ENCODE measurements around the gene TBL1XR1. TPM values are rescaled to one million over a fixed set of nuclear protein-coding genes. Genes with fewer than 3 reads are reported as not detected.

TBL1XR1 gene
- total and polyA plus RNA-seq, 2 of the 4 experiments (the other 2 are of a cell fraction): 25.2 to 170 TPM

GRCh38 chr3:177209509-177209908 is 12.2 kb upstream of the TBL1XR1 start:
- Histone ChIP-seq H3K4me2 (ENCODE audit: low read depth, low read length) (no peak overlapping the region), H2BK20ac (ENCODE audit: low read depth, low read length) (no peak overlapping the region), H3K14ac (replicated peaks; ENCODE audit: low read depth, low read length) (no peak overlapping the region), H2AFZ (replicated peaks; ENCODE audit: low read length, poor library complexity) (no peak overlapping the region), H3K9me1 (ENCODE audit: insufficient read depth, low read length) (no peaks in the 10 kb centered on the region), H4K20me1 (ENCODE audit: insufficient read depth, low read length) (no peaks in the 10 kb centered on the region), H4K8ac (ENCODE audit: low read depth in 2 of 2, low read length in 2 of 2) (no peak overlapping the region), H3K4me3 (ENCODE audit: insufficient read depth, low read depth, low read length) (no peak overlapping the region), H3K9ac (ENCODE audit: low read depth, low read length) (no peak overlapping the region), H3K27ac (ENCODE audit: insufficient read depth, low read length) (no peak overlapping the region), H3K4me1 (ENCODE audit: control insufficient read depth, insufficient read depth, low read length) (no peaks in the 10 kb centered on the region), H3K18ac (ENCODE audit: low read depth, low read length) (no peak overlapping the region), H2BK120ac (ENCODE audit: low read depth, low read length) (no peak overlapping the region), H3K9me3 (ENCODE audit: control insufficient read depth, insufficient read depth, low read length) (no peaks in the 10 kb centered on the region), H2BK5ac (ENCODE audit: low read depth, low read length, poor library complexity, severe bottlenecking) (no peak overlapping the region), H4K91ac (ENCODE audit: insufficient read depth, low read depth, low read length) (no peak overlapping the region), H4K5ac (ENCODE audit: low read depth, low read length) (no peak overlapping the region), H2AK9ac (replicated peaks; ENCODE audit: low read depth, low read length, poor library complexity) (no peak overlapping the region), H2AK5ac (ENCODE audit: low read depth, low read length) (no peak overlapping the region), H3K23ac (ENCODE audit: low read depth, low read length) (no peak overlapping the region), H3K36me3 (ENCODE audit: control insufficient read depth, insufficient read depth, low read length) (no peaks in the 10 kb centered on the region), H3K4ac (ENCODE audit: low read depth, low read length) (no peak overlapping the region), H3K56ac (ENCODE audit: extremely low read depth, insufficient read depth, low read length) (no peak overlapping the region), H3K79me1 (ENCODE audit: low read depth in 1 of 2, low read length in 2 of 2) (no peaks in the 10 kb centered on the region), H2BK15ac (ENCODE audit: low read depth, low read length) (no peak overlapping the region), H3K27me3 (ENCODE audit: control insufficient read depth, insufficient read depth, low read length) (no peaks in the 10 kb centered on the region)
- POLR2A ChIA-PET (ENCODE audit: unreplicated experiment): no interaction called here
- DNase-seq: no peak
- dilution Hi-C loops (cut with HindIII; ENCODE audit: low sequenced_read_pairs, unreplicated experiment): no loop called here
- intact Hi-C loops (cut with micrococcal nuclease): no loop called here
- CTCF ChIA-PET: no interaction called here
- in situ Hi-C loops (cut with MboI; ENCODE audit: low sequenced_read_pairs): no loop called here
- 93% methylated on average over 2 of the region's 5 CpGs; no CpG with 5 or more reads in 1 of the 2 experiments for WGBS, 2 experiments (ENCODE audit: extremely low coverage in 2 of 2, insufficient read length in 1 of 2)
- no peak for ATAC-seq (ENCODE audit: low read depth)
- no TSS peak for BruUV-seq (replicated peaks)
- TF ChIP-seq MAFK (IDR thresholded peaks at IDR 0.05; ENCODE audit: low read depth, low read length): peak; percentile 38; the same call in 1 of the 2 replicates
- TF ChIP-seq ELK1 (IDR thresholded peaks at IDR 0.05; ENCODE audit: borderline replicate concordance, low read depth, low read length): no peak

All from IMR-90 (cell line).